ENCODE measurements around the gene PHACTR2.

The PHACTR2 gene

GRCh38 chr6:143697076-143697800 is 19.5 kb downstream of the PHACTR2 start:
- no peak for DNase-seq
- Histone ChIP-seq H3K27ac (no peak overlapping the region), H3K36me3 (no peaks in the 10 kb centered on the region), H3K9me3 (ENCODE audit: severe bottlenecking) (no peaks in the 10 kb centered on the region), H3K27me3 (ENCODE audit: insufficient read depth, low read depth, severe bottlenecking) (no peaks in the 10 kb centered on the region), H3K4me3 (ENCODE audit: low read depth, low read length) (no peak overlapping the region)
- TF ChIP-seq CTCF (IDR thresholded peaks at IDR 0.05; ENCODE audit: low read depth, low read length) = no peak

DNA sequence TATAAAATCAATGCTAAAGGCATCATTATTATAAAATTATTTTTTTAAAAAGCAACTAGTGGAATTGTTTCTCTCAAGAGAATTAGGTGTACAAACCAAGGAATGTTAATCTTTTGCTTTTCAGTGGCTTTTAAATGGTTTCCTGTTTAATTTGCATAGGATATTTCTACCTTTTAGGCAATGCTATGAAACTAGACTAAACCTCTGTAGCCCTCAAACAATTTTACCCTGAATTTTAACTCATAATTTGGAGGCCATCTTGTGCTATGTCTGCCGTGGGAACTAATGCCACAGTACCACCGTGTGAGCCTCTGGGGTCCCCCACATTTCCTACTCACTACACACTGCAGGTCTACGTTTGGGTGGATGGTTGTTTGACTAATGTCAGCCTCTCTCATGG is 20.6 kb downstream of the PHACTR2 start:
- Histone ChIP-seq H3K4me3 (ENCODE audit: low read depth, low read length) (no peak overlapping the region), H3K36me3 (no peaks in the 10 kb centered on the region), H3K27ac (no peak overlapping the region), H3K9me3 (ENCODE audit: severe bottlenecking) (no peaks in the 10 kb centered on the region), H3K27me3 (ENCODE audit: insufficient read depth, low read depth, severe bottlenecking) (no peaks in the 10 kb centered on the region)
- no peak for DNase-seq
- TF ChIP-seq CTCF (IDR thresholded peaks at IDR 0.05; ENCODE audit: low read depth, low read length) = no peak

GRCh38 chr6:143698759-143699429 is 21.1 kb downstream of the PHACTR2 start:
- Histone ChIP-seq H3K36me3 (no peaks in the 10 kb centered on the region), H3K4me3 (ENCODE audit: low read depth, low read length) (no peak overlapping the region), H3K9me3 (ENCODE audit: severe bottlenecking) (no peaks in the 10 kb centered on the region), H3K27ac (no peak overlapping the region), H3K27me3 (ENCODE audit: insufficient read depth, low read depth, severe bottlenecking) (no peaks in the 10 kb centered on the region)
- no peak for TF ChIP-seq CTCF (IDR thresholded peaks at IDR 0.05; ENCODE audit: low read depth, low read length)
- DNase-seq = no peak

DNA sequence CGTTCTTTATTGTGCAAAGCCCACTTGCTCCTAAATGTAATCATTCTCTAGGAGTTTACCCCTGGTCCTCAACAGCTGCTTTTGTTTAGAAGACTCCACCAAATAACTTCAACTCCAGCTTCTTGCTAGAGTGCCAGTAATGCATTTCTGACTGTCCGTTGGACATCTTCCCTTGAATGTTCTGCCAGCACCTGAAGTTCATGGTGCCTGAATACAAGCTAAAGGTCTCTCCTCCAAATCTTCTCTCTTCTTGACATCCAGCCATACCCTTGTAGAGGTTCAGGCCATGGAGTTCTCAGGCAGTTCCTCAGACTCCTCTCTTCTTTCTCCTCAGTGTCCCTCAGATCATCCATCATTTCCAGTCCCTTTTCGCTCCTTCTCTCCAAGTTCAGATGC is 21.7 kb downstream of the PHACTR2 start:
- Histone ChIP-seq H3K4me3 (ENCODE audit: low read depth, low read length) (no peak overlapping the region), H3K36me3 (no peaks in the 10 kb centered on the region), H3K27me3 (ENCODE audit: insufficient read depth, low read depth, severe bottlenecking) (no peaks in the 10 kb centered on the region), H3K27ac (no peak overlapping the region), H3K9me3 (ENCODE audit: severe bottlenecking) (no peaks in the 10 kb centered on the region)
- DNase-seq = no peak
- no peak for TF ChIP-seq CTCF (IDR thresholded peaks at IDR 0.05; ENCODE audit: low read depth, low read length)

GRCh38 chr6:143700684-143701348 is 23.1 kb downstream of the PHACTR2 start:
- Histone ChIP-seq H3K27ac (no peak overlapping the region), H3K9me3 (ENCODE audit: severe bottlenecking) (no peaks in the 10 kb centered on the region), H3K4me3 (ENCODE audit: low read depth, low read length) (no peak overlapping the region), H3K27me3 (ENCODE audit: insufficient read depth, low read depth, severe bottlenecking) (no peaks in the 10 kb centered on the region), H3K36me3 (no peaks in the 10 kb centered on the region)
- DNase-seq = no peak
- TF ChIP-seq CTCF (IDR thresholded peaks at IDR 0.05; ENCODE audit: low read depth, low read length) = no peak

Measured in WERI-Rb-1 (cell line).